CD4-positive, CD25-positive, alpha-beta regulatory T cell (primary cell): ENCODE data around the gene NIPAL3. TPM values are rescaled to one million over a fixed set of nuclear protein-coding genes. Genes with fewer than 3 reads are reported as not detected.

ENCODE experiments used
- ATAC-seq, 2 donors: fragments of 150-1000 bp; cut with Tn5 transposase; one replicate each; pipeline ENCODE4 v1.10.0; 2021; ENCODE audit warnings: low read depth in 2 of 2, moderate number of reproducible peaks in 2 of 2, moderate library complexity in 1 of 2
- DNase-seq, 3 donors: peaks; one replicate each; pipeline versions ENCODE4 v3.0.0 to v3.0.0-alpha.2; 2012 to 2022; ENCODE audit warnings: mixed read lengths in 1 of 3
- H3K27ac ChIP-seq: one replicate; pipeline ENCODE4 v1.7.0; 2013; ENCODE audit warnings: mild to moderate bottlenecking, low read length; ENCODE audit not compliant: insufficient read depth, poor library complexity, severe bottlenecking
- H3K27me3 ChIP-seq: one replicate; pipeline ENCODE4 v1.7.0; 2013; ENCODE audit warnings: low read length; ENCODE audit not compliant: control insufficient read depth, insufficient read depth
- H3K36me3 ChIP-seq: one replicate; pipeline ENCODE4 v1.7.0; 2013; ENCODE audit warnings: mild to moderate bottlenecking, low read length, moderate library complexity; ENCODE audit not compliant: control insufficient read depth, insufficient read depth
- H3K4me1 ChIP-seq: 2 replicates; pipeline ENCODE4 v1.7.0; 2013; ENCODE audit warnings: mild to moderate bottlenecking, low read length; ENCODE audit not compliant: insufficient read depth, control insufficient read depth, poor library complexity, severe bottlenecking
- H3K4me3 ChIP-seq: one replicate; pipeline ENCODE4 v1.7.0; 2013; ENCODE audit warnings: low read depth, mild to moderate bottlenecking, low read length, moderate library complexity
- H3K9me3 ChIP-seq, 2 experiments: 1 replicate in 1 of 2; 2 replicates in 1 of 2; pipeline ENCODE4 v1.7.0; 2013; ENCODE audit warnings: low read length in 2 of 2, mild to moderate bottlenecking in 1 of 2, moderate library complexity in 1 of 2; ENCODE audit not compliant: control insufficient read depth in 2 of 2
- H3K27ac Mint-ChIP-seq, 3 donors: one replicate each; pipeline ENCODE4 v1.8.0; 2020 to 2022; ENCODE audit warnings: mild to moderate bottlenecking in 3 of 3, mixed read lengths in 3 of 3, moderate library complexity in 2 of 3
- H3K27me3 Mint-ChIP-seq: one replicate; pipeline ENCODE4 v1.8.0; 2022; ENCODE audit warnings: mild to moderate bottlenecking, mixed read lengths
- H3K36me3 Mint-ChIP-seq: one replicate; pipeline ENCODE4 v1.8.0; 2020; ENCODE audit warnings: mixed read lengths
- H3K4me1 Mint-ChIP-seq, 4 donors: one replicate each; pipeline ENCODE4 v1.8.0; 2020 to 2022; ENCODE audit warnings: mixed read lengths in 4 of 4, mild to moderate bottlenecking in 1 of 4
- H3K4me3 Mint-ChIP-seq, 4 donors: one replicate each; pipeline ENCODE4 v1.8.0; 2020 to 2022; ENCODE audit warnings: mild to moderate bottlenecking in 4 of 4, mixed read lengths in 4 of 4, moderate library complexity in 3 of 4
- H3K9me3 Mint-ChIP-seq, 7 donors: one replicate each; pipeline ENCODE4 v1.8.0; 2020 to 2022; ENCODE audit warnings: mixed read lengths in 7 of 7, mild to moderate bottlenecking in 3 of 7, moderate library complexity in 2 of 7
- polyA plus RNA-seq, 4 donors: library from polyadenylated mRNA; unstranded; fragments of 300-500 nt; fragmentation: Illumina TruSeq; gene quantifications; one replicate each; pipeline ENCODE4 v1.2.3, GENCODE V29; 2021
- total RNA-seq: library from RNA; stranded (reverse); gene quantifications from one replicate; pipeline ENCODE4 v1.2.3, GENCODE V29; 2022

The NIPAL3 gene
- total and polyA plus RNA-seq, 5 donors from 2014 or later: 57.0 to 70.2 (median 63.0) TPM

GRCh38 chr1:24426744-24427544 is 11.3 kb downstream of the NIPAL3 start:
- H3K27me3 ChIP-seq: no peaks in the 10 kb centered on the region
- H3K4me3 ChIP-seq: no peak overlapping the region
- Mint-ChIP-seq H3K27me3 (no peaks in the 10 kb centered on the region), H3K27ac (peak overlapping the region in 2 of 3 donors; percentile 36 to 77), H3K4me1 (peaks cover 26 to 80% (median 49%) of the 10 kb centered on the region in 4 donors), H3K9me3 (no peaks in the 10 kb centered on the region), H3K36me3 (peaks cover 47% of the 10 kb centered on the region), H3K4me3 (no peak overlapping the region)
- no peak for ATAC-seq
- H3K9me3 ChIP-seq: no peaks in the 10 kb centered on the region
- DNase-seq: no peak
- H3K4me1 ChIP-seq: peaks cover 7% of the 10 kb centered on the region
- no peak overlapping the region for H3K27ac ChIP-seq
- H3K36me3 ChIP-seq: peaks cover 54% of the 10 kb centered on the region

GRCh38 chr1:24427545-24427862 is 11.9 kb downstream of the NIPAL3 start:
- Mint-ChIP-seq H3K4me1 (peaks cover 26 to 77% (median 45%) of the 10 kb centered on the region in 4 donors), H3K9me3 (no peaks in the 10 kb centered on the region), H3K36me3 (peaks cover 42% of the 10 kb centered on the region), H3K4me3 (no peak overlapping the region), H3K27me3 (no peaks in the 10 kb centered on the region), H3K27ac (peak overlapping the region in 1 of 3 donors; percentile 62)
- ATAC-seq (no peak), DNase-seq (no peak)
- Histone ChIP-seq H3K4me1 (peaks cover 7% of the 10 kb centered on the region), H3K27ac (no peak overlapping the region), H3K27me3 (no peaks in the 10 kb centered on the region), H3K9me3 (no peaks in the 10 kb centered on the region), H3K36me3 (peaks cover 52% of the 10 kb centered on the region), H3K4me3 (no peak overlapping the region)

- H3K4me3 ChIP-seq: no peak overlapping the region
- H3K27me3 Mint-ChIP-seq: no peaks in the 10 kb centered on the region
- peaks cover 14 to 52% (median 31%) of the 10 kb centered on the region in 4 donors for H3K4me1 Mint-ChIP-seq
- no peak for ATAC-seq
- no peak overlapping the region for H3K4me3 Mint-ChIP-seq
- H3K4me1 ChIP-seq: no peaks in the 10 kb centered on the region
- peaks cover 43% of the 10 kb centered on the region for H3K36me3 ChIP-seq
- peak in 1 of 3 donors; percentile 17 for DNase-seq
- no peaks in the 10 kb centered on the region for H3K9me3 ChIP-seq
- peaks cover 31% of the 10 kb centered on the region for H3K36me3 Mint-ChIP-seq
- no peaks in the 10 kb centered on the region for H3K9me3 Mint-ChIP-seq
- no peak overlapping the region for H3K27ac ChIP-seq
- peak overlapping the region in 2 of 3 donors; percentile 51 to 52 for H3K27ac Mint-ChIP-seq
- no peaks in the 10 kb centered on the region for H3K27me3 ChIP-seq
These were observed 20.3 kb downstream of the NIPAL3 start for GRCh38 chr1:24435782-24436365.

- H3K36me3 Mint-ChIP-seq: peaks cover 32% of the 10 kb centered on the region
- peaks cover 53% of the 10 kb centered on the region for H3K36me3 ChIP-seq
- peaks cover 14 to 54% (median 30%) of the 10 kb centered on the region in 4 donors for H3K4me1 Mint-ChIP-seq
- H3K4me3 Mint-ChIP-seq: no peak overlapping the region
- H3K27me3 Mint-ChIP-seq: no peaks in the 10 kb centered on the region
- H3K27me3 ChIP-seq: no peaks in the 10 kb centered on the region
- DNase-seq: no peak
- H3K4me3 ChIP-seq: no peak overlapping the region
- H3K27ac ChIP-seq: no peak overlapping the region
- H3K9me3 ChIP-seq: no peaks in the 10 kb centered on the region
- no peaks in the 10 kb centered on the region for H3K9me3 Mint-ChIP-seq
- H3K27ac Mint-ChIP-seq: peak overlapping the region; percentile 83 to 90 (median 87)
- no peak for ATAC-seq
- no peaks in the 10 kb centered on the region for H3K4me1 ChIP-seq
These were observed 22.2 kb downstream of the NIPAL3 start for GRCh38 chr1:24437631-24438396.

GRCh38 chr1:24438423-24438901 is 22.9 kb downstream of the NIPAL3 start:
- Histone ChIP-seq H3K36me3 (peaks cover 54% of the 10 kb centered on the region), H3K27ac (no peak overlapping the region), H3K27me3 (no peaks in the 10 kb centered on the region), H3K4me3 (no peak overlapping the region), H3K9me3 (no peaks in the 10 kb centered on the region), H3K4me1 (no peaks in the 10 kb centered on the region)
- Mint-ChIP-seq H3K4me1 (peaks cover 11 to 48% (median 28%) of the 10 kb centered on the region in 4 donors), H3K27me3 (no peaks in the 10 kb centered on the region), H3K27ac (peak overlapping the region in 1 of 3 donors; percentile 45), H3K4me3 (no peak overlapping the region), H3K36me3 (peaks cover 33% of the 10 kb centered on the region), H3K9me3 (no peaks in the 10 kb centered on the region)
- no peak for DNase-seq
- no peak for ATAC-seq

GRCh38 chr1:24440436-24440835 is 24.8 kb downstream of the NIPAL3 start:
- H3K9me3 Mint-ChIP-seq: no peaks in the 10 kb centered on the region
- H3K27ac Mint-ChIP-seq: peak overlapping the region in 2 of 3 donors; percentile 31 to 69

GRCh38 chr1:24441480-24441879 is 25.9 kb downstream of the NIPAL3 start:
- H3K27me3 Mint-ChIP-seq: no peaks in the 10 kb centered on the region
- peaks cover 0 to 22% (median 14%) of the 10 kb centered on the region in 4 donors for H3K4me1 Mint-ChIP-seq
- H3K4me3 ChIP-seq: no peak overlapping the region
- no peak overlapping the region for H3K27ac ChIP-seq
- no peaks in the 10 kb centered on the region for H3K9me3 Mint-ChIP-seq
- no peaks in the 10 kb centered on the region for H3K9me3 ChIP-seq
- ATAC-seq: no peak
- H3K27ac Mint-ChIP-seq: peak overlapping the region in 1 of 3 donors; percentile 83
- peaks cover 38% of the 10 kb centered on the region for H3K36me3 Mint-ChIP-seq
- H3K4me3 Mint-ChIP-seq: no peak overlapping the region
- no peaks in the 10 kb centered on the region for H3K27me3 ChIP-seq
- H3K4me1 ChIP-seq: no peaks in the 10 kb centered on the region
- H3K36me3 ChIP-seq: peaks cover 69% of the 10 kb centered on the region
- DNase-seq: no peak

More at GRCh38 chr1:24440436-24440835, 24.8 kb downstream of the NIPAL3 start:
- ATAC-seq: no peak
- Histone ChIP-seq H3K36me3 (peaks cover 64% of the 10 kb centered on the region), H3K4me3 (no peak overlapping the region), H3K27me3 (no peaks in the 10 kb centered on the region), H3K4me1 (no peaks in the 10 kb centered on the region), H3K27ac (no peak overlapping the region), H3K9me3 (no peaks in the 10 kb centered on the region)
- no peaks in the 10 kb centered on the region for H3K27me3 Mint-ChIP-seq
- H3K4me1 Mint-ChIP-seq: peaks cover 0 to 32% (median 15%) of the 10 kb centered on the region in 4 donors
- peaks cover 29% of the 10 kb centered on the region for H3K36me3 Mint-ChIP-seq
- no peak for DNase-seq
- no peak overlapping the region for H3K4me3 Mint-ChIP-seq
